Skeletal muscle tissue (tissue), 4 donors: ENCODE measurements around the gene KLHDC9. TPM values are rescaled to one million over a fixed set of nuclear protein-coding genes. Genes with fewer than 3 reads are reported as not detected.
A peak's percentile ranks its signal among the peaks of the same experiment; 100 is the strongest.

Experiments
- H3K27ac ChIP-seq: one replicate; pipeline ENCODE4 v1.7.0; 2013; ENCODE audit warnings: mild to moderate bottlenecking, low read depth, low read length, inconsistent platforms
- H3K27me3 ChIP-seq, 3 donors: one replicate each; pipeline ENCODE4 v1.7.0; 2013; ENCODE audit warnings: low read length in 3 of 3; ENCODE audit not compliant: control insufficient read depth in 3 of 3, insufficient read depth in 3 of 3
- H3K36me3 ChIP-seq, 3 donors: one replicate each; pipeline ENCODE4 v1.7.0; 2013; ENCODE audit warnings: low read length in 3 of 3; ENCODE audit not compliant: control insufficient read depth in 3 of 3, insufficient read depth in 3 of 3
- H3K4me1 ChIP-seq, 3 donors: one replicate each; pipeline ENCODE4 v1.7.0; 2013; ENCODE audit warnings: low read length in 3 of 3, mild to moderate bottlenecking in 3 of 3; ENCODE audit not compliant: control insufficient read depth in 3 of 3, insufficient read depth in 3 of 3
- H3K4me3 ChIP-seq, 3 donors: one replicate each; pipeline ENCODE4 v1.7.0; 2013; ENCODE audit warnings: low read length in 3 of 3
- H3K9ac ChIP-seq, 3 donors: one replicate each; pipeline ENCODE4 v1.7.0; 2013; ENCODE audit warnings: low read length in 3 of 3, mild to moderate bottlenecking in 3 of 3, moderate library complexity in 2 of 3, low read depth in 1 of 3
- H3K9me3 ChIP-seq, 3 donors: one replicate each; pipeline ENCODE4 v1.7.0; 2013; ENCODE audit warnings: low read length in 3 of 3; ENCODE audit not compliant: control insufficient read depth in 3 of 3
- total RNA-seq: library from RNA; depleted of rRNA; stranded (reverse); fragments of >200 nt; gene quantifications from one replicate; pipeline ENCODE4 v1.2.3, GENCODE V29; 2014
- donor health status: Osteomylitis.

The KLHDC9 gene
- total RNA-seq, 1 donor from 2014 or later, result not detected

- H3K9ac ChIP-seq, result no peak overlapping the region
- H3K4me1 ChIP-seq, result peaks cover under 1 to 7% (median 3%) of the 10 kb centered on the region in 3 donors
- no peak overlapping the region for H3K27ac ChIP-seq
- H3K36me3 ChIP-seq, result no peaks in the 10 kb centered on the region
- no peaks in the 10 kb centered on the region for H3K27me3 ChIP-seq
- H3K4me3 ChIP-seq, result no peak overlapping the region
- H3K9me3 ChIP-seq, result no peaks in the 10 kb centered on the region
Measured at GRCh38 chr1:161091796-161092507, 6.2 kb upstream of the KLHDC9 start.

GRCh38 chr1:161092621-161093028, 5.5 kb upstream of the KLHDC9 start:
- no peaks in the 10 kb centered on the region for H3K36me3 ChIP-seq
- no peaks in the 10 kb centered on the region for H3K27me3 ChIP-seq
- no peak overlapping the region for H3K4me3 ChIP-seq
- peaks cover 5 to 14% (median 8%) of the 10 kb centered on the region in 3 donors for H3K4me1 ChIP-seq
- no peak overlapping the region for H3K9ac ChIP-seq
- no peak overlapping the region for H3K27ac ChIP-seq
- no peaks in the 10 kb centered on the region for H3K9me3 ChIP-seq

GRCh38 chr1:161094481-161094880, 3.7 kb upstream of the KLHDC9 start:
- no peak overlapping the region for H3K9ac ChIP-seq
- H3K27me3 ChIP-seq, result no peaks in the 10 kb centered on the region
- no peaks in the 10 kb centered on the region for H3K9me3 ChIP-seq
- no peak overlapping the region for H3K27ac ChIP-seq
- H3K4me1 ChIP-seq, result peaks cover 16 to 25% (median 17%) of the 10 kb centered on the region in 3 donors
- H3K4me3 ChIP-seq, result no peak overlapping the region
- peaks cover 0 to 2% (median 0%) of the 10 kb centered on the region in 3 donors for H3K36me3 ChIP-seq

GRCh38 chr1:161095230-161095629, 2.9 kb upstream of the KLHDC9 start:
- no peak overlapping the region for H3K9ac ChIP-seq
- H3K27me3 ChIP-seq, result no peaks in the 10 kb centered on the region
- H3K27ac ChIP-seq, result no peak overlapping the region
- H3K9me3 ChIP-seq, result no peaks in the 10 kb centered on the region
- peaks cover 17 to 30% (median 19%) of the 10 kb centered on the region in 3 donors for H3K4me1 ChIP-seq
- no peak overlapping the region for H3K4me3 ChIP-seq
- peaks cover 3 to 9% (median 5%) of the 10 kb centered on the region in 3 donors for H3K36me3 ChIP-seq

GRCh38 chr1:161096015-161096414, 2.1 kb upstream of the KLHDC9 start:
- Histone ChIP-seq H3K36me3 (peaks cover 3 to 15% (median 9%) of the 10 kb centered on the region in 3 donors), H3K27ac (no peak overlapping the region), H3K9me3 (no peaks in the 10 kb centered on the region), H3K4me3 (no peak overlapping the region), H3K4me1 (peaks cover 17 to 30% (median 23%) of the 10 kb centered on the region in 3 donors), H3K27me3 (no peaks in the 10 kb centered on the region), H3K9ac (no peak overlapping the region)

DNA sequence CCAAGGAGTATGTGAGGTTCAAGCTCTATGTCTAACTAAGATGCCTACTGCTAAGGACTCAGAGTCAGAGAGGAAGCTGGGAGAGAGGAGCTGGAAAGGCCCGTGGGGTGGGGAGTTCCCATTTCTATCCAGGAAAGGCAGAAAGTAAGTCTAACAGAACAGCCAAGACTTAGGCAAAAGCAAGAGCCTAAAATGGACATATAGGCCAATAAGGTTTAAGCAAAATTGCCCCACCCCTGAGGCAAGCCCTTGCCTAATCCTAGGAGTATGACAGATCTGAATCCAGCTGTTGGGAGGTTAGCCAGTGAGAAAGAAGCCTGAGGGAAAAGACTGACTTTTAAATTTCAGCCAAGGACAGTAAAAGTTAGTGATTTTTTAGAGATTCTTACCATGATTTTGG, 1.6 kb upstream of the KLHDC9 start:
- H3K4me3 ChIP-seq, result no peak overlapping the region
- no peaks in the 10 kb centered on the region for H3K9me3 ChIP-seq
- no peak overlapping the region for H3K9ac ChIP-seq
- peaks cover 5 to 17% (median 12%) of the 10 kb centered on the region in 3 donors for H3K36me3 ChIP-seq
- peaks cover 17 to 30% (median 23%) of the 10 kb centered on the region in 3 donors for H3K4me1 ChIP-seq
- no peaks in the 10 kb centered on the region for H3K27me3 ChIP-seq
- H3K27ac ChIP-seq, result no peak overlapping the region

GRCh38 chr1:161099090-161099802, 1.1 kb downstream of the KLHDC9 start:
- H3K27ac ChIP-seq, result no peak overlapping the region
- H3K27me3 ChIP-seq, result no peaks in the 10 kb centered on the region
- peak overlapping the region in 2 of 3 donors; percentile 78 to 84 for H3K9ac ChIP-seq
- no peaks in the 10 kb centered on the region for H3K9me3 ChIP-seq
- peaks cover 17 to 30% (median 23%) of the 10 kb centered on the region in 3 donors for H3K4me1 ChIP-seq
- peaks cover 13 to 25% (median 18%) of the 10 kb centered on the region in 3 donors for H3K36me3 ChIP-seq
- peak overlapping the region; percentile 76 to 97 (median 90) for H3K4me3 ChIP-seq

DNA sequence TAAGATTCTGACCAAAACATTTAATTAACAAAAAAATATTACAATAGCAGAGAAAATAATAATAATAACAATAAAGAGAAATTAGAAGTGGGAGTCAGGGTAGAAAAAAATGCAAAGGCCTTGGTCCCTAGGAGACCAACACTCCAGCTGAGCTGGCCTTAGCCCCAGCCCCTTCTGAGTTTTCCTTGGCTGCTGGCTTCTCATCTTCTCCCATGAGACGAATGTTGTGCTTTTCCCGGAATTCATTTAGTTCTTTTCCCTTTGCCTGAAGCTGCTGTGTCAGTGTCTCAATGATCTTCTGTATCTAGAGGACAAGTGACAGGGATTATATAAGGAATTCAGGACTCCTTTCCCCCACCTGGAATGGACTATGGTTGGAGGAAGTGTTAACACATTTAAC, 2.4 kb downstream of the KLHDC9 start:
- no peak overlapping the region for H3K27ac ChIP-seq

GRCh38 chr1:161106431-161106830, 8.3 kb downstream of the KLHDC9 start:
- H3K9me3 ChIP-seq, result no peaks in the 10 kb centered on the region

More for the DNA sequence above, 2.4 kb downstream of the KLHDC9 start:
- Histone ChIP-seq H3K9ac (no peak overlapping the region), H3K36me3 (peaks cover 13 to 25% (median 18%) of the 10 kb centered on the region in 3 donors), H3K4me3 (no peak overlapping the region), H3K9me3 (no peaks in the 10 kb centered on the region), H3K4me1 (peaks cover 17 to 30% (median 23%) of the 10 kb centered on the region in 3 donors), H3K27me3 (no peaks in the 10 kb centered on the region)

DNA sequence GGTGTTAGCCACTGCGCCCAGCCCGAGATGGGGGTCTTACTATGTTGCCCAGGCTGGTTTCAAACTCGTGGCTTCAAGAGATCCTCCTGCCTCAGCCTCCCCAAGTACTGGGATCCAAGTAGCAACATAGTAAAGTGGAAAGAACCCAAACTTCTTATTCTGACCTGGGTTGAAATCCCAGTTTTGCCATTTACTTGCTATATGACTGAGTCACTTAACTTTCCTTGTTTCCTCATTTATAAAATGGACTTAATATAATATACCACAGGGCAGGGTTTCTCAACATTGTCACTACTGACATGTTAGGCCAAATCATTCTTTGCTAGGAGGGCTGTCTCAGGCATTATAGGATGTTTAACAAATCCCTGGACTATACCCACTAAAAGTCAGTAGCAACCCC, 13.0 kb downstream of the KLHDC9 start:
- Histone ChIP-seq H3K27me3 (no peaks in the 10 kb centered on the region), H3K4me3 (no peak overlapping the region), H3K9me3 (no peaks in the 10 kb centered on the region), H3K4me1 (peaks cover 15 to 30% (median 15%) of the 10 kb centered on the region in 3 donors), H3K9ac (no peak overlapping the region), H3K27ac (no peak overlapping the region), H3K36me3 (no peaks in the 10 kb centered on the region)

More at GRCh38 chr1:161106431-161106830, 8.3 kb downstream of the KLHDC9 start:
- Histone ChIP-seq H3K9ac (no peak overlapping the region), H3K36me3 (peaks cover 7 to 9% (median 9%) of the 10 kb centered on the region in 3 donors), H3K27ac (no peak overlapping the region), H3K27me3 (no peaks in the 10 kb centered on the region), H3K4me1 (peaks cover 0 to 4% (median 0%) of the 10 kb centered on the region in 3 donors), H3K4me3 (no peak overlapping the region)
